ENCODE data around the gene SCNN1A. TPM values are rescaled to one million over a fixed set of nuclear protein-coding genes. Genes with fewer than 3 reads are reported as not detected.
A peak's percentile ranks its signal among the peaks of the same experiment; 100 is the strongest.

The SCNN1A gene
- total and polyA plus RNA-seq, 2 experiments from 2014 or later, result 21.7 to 28.4 TPM

DNA sequence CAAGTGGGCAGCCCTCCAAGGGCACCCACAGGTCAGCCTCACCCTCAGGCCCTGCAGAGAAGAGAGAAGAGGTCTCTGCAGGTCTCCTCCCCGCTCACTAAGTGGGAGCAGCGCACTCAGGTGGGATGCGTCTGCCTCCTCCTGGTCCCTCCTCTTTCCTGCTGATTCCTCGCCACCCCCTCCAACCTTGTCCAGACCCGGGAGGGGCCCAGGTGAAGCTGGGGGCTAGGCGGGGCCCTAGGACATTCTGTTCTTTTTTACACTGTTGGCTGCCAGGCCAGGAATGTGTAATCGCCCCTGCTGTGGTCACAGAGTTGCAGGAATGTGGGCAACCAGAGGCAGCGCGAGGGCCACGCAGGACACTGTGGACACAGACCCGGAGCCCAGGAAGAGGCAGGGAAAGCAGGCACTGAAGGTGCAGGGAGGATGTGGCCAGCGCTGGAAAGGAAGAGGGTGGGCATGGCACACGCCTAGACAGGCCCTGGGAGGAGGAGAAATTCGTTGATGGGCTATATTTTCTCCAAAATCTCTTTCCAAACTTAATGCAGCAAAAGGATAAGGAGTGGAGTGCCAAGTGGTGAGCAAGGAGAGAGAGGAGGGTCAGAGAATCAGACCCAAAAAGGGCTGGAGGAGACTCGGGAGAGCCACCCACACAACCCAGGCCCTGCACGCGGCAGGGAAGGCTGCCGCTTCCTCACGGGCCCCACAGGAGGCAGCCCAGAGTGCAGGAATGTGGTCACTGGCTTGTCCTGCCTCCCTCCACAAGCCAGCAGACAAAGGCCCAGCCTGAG lies 911 bp upstream of the SCNN1A start:
- H3K27me3 ChIP-seq, result no peaks in the 10 kb centered on the region
- no peaks in the 10 kb centered on the region for H3K36me3 ChIP-seq (replicated peaks; ENCODE audit: insufficient read depth, low read depth)
- peaks cover 53% of the 10 kb centered on the region for H3K4me1 ChIP-seq (ENCODE audit: insufficient read depth)
- peak; percentile 75 for DNase-seq (ENCODE audit: low spot score)
- no peaks in the 10 kb centered on the region for H3K9me2 ChIP-seq (replicated peaks; ENCODE audit: insufficient read depth)
- no peaks in the 10 kb centered on the region for H3K79me2 ChIP-seq
- no peak overlapping the region for H3K4me3 ChIP-seq
- peak overlapping the region; percentile 94 for H3K27ac ChIP-seq
- H3K9me3 ChIP-seq (ENCODE audit: low read depth), result no peaks in the 10 kb centered on the region
- no peaks in the 10 kb centered on the region for H4K20me1 ChIP-seq (ENCODE audit: insufficient read depth, poor library complexity, severe bottlenecking)
- peak overlapping the region; percentile 62 for H3K4me2 ChIP-seq
- whole genome bisulfite sequencing (ENCODE audit: low lambda C conversion rate, missing lambda C conversion rate), result 34% methylated on average over 19 of the region's 19 CpGs
- H2AFZ ChIP-seq, result peak overlapping the region; percentile 10
- TF ChIP-seq EZH2 (IDR thresholded peaks at IDR 0.05; ENCODE audit: borderline replicate concordance) (no peak), EZH2phosphoT487 (IDR thresholded peaks at IDR 0.05; ENCODE audit: low read depth, severe bottlenecking, unreplicated experiment) (no peak)
- TF ChIP-seq, protein P1, sequence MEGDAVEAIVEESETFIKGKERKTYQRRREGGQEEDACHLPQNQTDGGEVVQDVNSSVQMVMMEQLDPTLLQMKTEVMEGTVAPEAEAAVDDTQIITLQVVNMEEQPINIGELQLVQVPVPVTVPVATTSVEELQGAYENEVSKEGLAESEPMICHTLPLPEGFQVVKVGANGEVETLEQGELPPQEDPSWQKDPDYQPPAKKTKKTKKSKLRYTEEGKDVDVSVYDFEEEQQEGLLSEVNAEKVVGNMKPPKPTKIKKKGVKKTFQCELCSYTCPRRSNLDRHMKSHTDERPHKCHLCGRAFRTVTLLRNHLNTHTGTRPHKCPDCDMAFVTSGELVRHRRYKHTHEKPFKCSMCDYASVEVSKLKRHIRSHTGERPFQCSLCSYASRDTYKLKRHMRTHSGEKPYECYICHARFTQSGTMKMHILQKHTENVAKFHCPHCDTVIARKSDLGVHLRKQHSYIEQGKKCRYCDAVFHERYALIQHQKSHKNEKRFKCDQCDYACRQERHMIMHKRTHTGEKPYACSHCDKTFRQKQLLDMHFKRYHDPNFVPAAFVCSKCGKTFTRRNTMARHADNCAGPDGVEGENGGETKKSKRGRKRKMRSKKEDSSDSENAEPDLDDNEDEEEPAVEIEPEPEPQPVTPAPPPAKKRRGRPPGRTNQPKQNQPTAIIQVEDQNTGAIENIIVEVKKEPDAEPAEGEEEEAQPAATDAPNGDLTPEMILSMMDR (IDR thresholded peaks at IDR 0.05; ENCODE audit: poor library complexity), result peak; percentile 36

- DNase-seq (ENCODE audit: low spot score), result no peak
- 48% methylated on average over 7 of the region's 7 CpGs for WGBS (ENCODE audit: low lambda C conversion rate, missing lambda C conversion rate)
- peak overlapping the region; percentile 62 for H3K4me2 ChIP-seq
- H3K4me3 ChIP-seq, result no peak overlapping the region
- no peaks in the 10 kb centered on the region for H3K9me3 ChIP-seq (ENCODE audit: low read depth)
- H3K4me1 ChIP-seq (ENCODE audit: insufficient read depth), result peaks cover 64% of the 10 kb centered on the region
- H4K20me1 ChIP-seq (ENCODE audit: insufficient read depth, poor library complexity, severe bottlenecking), result no peaks in the 10 kb centered on the region
- peaks cover 4% of the 10 kb centered on the region for H3K79me2 ChIP-seq
- H3K9me2 ChIP-seq (replicated peaks; ENCODE audit: insufficient read depth), result no peaks in the 10 kb centered on the region
- peak overlapping the region; percentile 94 for H3K27ac ChIP-seq
- H2AFZ ChIP-seq, result no peak overlapping the region
- H3K36me3 ChIP-seq (replicated peaks; ENCODE audit: insufficient read depth, low read depth), result no peaks in the 10 kb centered on the region
- H3K27me3 ChIP-seq, result no peaks in the 10 kb centered on the region
- no peak for TF ChIP-seq EZH2phosphoT487 (IDR thresholded peaks at IDR 0.05; ENCODE audit: low read depth, severe bottlenecking, unreplicated experiment)
- TF ChIP-seq, protein P1 (IDR thresholded peaks at IDR 0.05; ENCODE audit: poor library complexity), result no peak
- TF ChIP-seq EZH2 (IDR thresholded peaks at IDR 0.05; ENCODE audit: borderline replicate concordance), result no peak
Observed at GRCh38 chr12:6374786-6375160, 590 bp downstream of the SCNN1A start.

DNA sequence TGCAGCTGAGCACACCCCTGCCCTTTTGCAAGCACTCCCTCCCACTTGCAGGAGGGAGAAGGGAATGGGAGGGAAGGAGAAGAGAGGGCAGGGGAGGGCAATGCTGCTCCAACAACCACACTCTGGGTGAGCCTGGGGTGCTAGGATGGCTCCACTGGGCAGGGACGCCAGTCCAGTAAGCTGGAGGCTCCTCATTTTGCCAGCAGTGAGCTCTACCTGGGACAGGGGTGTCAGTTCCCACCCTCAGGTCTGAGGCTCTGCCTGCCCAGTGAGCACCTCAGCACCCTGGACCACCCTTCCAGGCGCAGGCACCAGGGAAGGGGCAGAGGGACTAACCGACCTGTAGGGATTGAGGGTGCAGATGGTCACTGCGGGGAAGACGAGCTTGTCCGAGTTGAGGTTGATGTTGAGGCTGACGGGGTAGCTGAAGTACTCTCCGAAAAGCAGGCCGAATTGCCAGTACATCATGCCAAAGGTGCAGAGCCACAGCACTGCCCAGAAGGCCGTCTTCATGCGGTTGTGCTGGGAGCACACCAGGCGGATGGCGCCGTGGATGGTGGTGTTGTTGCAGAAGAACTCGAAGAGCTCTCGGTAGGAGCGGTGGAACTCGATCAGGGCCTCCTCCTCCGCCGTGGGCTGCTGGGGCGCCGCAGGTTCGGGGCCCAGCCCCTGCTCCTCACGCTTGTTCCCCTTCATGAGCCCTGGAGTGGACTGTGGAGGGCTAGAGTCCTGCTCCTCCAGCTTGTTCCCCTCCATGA lies 1.2 kb downstream of the SCNN1A start:
- Histone ChIP-seq H3K27me3 (no peaks in the 10 kb centered on the region), H3K79me2 (peaks cover 4% of the 10 kb centered on the region), H3K36me3 (replicated peaks; ENCODE audit: insufficient read depth, low read depth) (no peaks in the 10 kb centered on the region), H3K27ac (peak overlapping the region; percentile 94), H4K20me1 (ENCODE audit: insufficient read depth, poor library complexity, severe bottlenecking) (no peaks in the 10 kb centered on the region), H3K4me1 (ENCODE audit: insufficient read depth) (peaks cover 64% of the 10 kb centered on the region), H3K4me3 (no peak overlapping the region), H3K4me2 (peak overlapping the region; percentile 62), H3K9me2 (replicated peaks; ENCODE audit: insufficient read depth) (no peaks in the 10 kb centered on the region), H3K9me3 (ENCODE audit: low read depth) (no peaks in the 10 kb centered on the region), H2AFZ (no peak overlapping the region)
- no peak for DNase-seq (ENCODE audit: low spot score)
- TF ChIP-seq, protein P1 (IDR thresholded peaks at IDR 0.05; ENCODE audit: poor library complexity), result no peak
- TF ChIP-seq EZH2 (IDR thresholded peaks at IDR 0.05; ENCODE audit: borderline replicate concordance) (no peak), EZH2phosphoT487 (IDR thresholded peaks at IDR 0.05; ENCODE audit: low read depth, severe bottlenecking, unreplicated experiment) (no peak)
- 73% methylated on average over 21 of the region's 24 CpGs for WGBS (ENCODE audit: low lambda C conversion rate, missing lambda C conversion rate)
